Panc1 (cell line): ENCODE data around the gene PPIL1. TPM values are rescaled to one million over a fixed set of nuclear protein-coding genes. Genes with fewer than 3 reads are reported as not detected.

Source experiments
- ATAC-seq: fragments of 200-7000 bp; cut with Tn5 transposase; 2 replicates; pipeline ENCODE4 v1.9.1; 2020; ENCODE audit warnings: mild to moderate bottlenecking, moderate library complexity
- BruUV-seq: library from RNA; stranded (reverse); fragments of 400-500 nt; replicated peaks from 2 replicates; lab custom pipeline; 2021; lab: Mats Ljungman, UMichigan
- CTCF ChIA-PET: fragments of 300-600 bp; sonication (Branson Sonifier 250); formaldehyde crosslinking; loops from one replicate; lab custom pipeline; 2022; ENCODE audit warnings: antibody characterized with exemption; lab: Charles Lee
- POLR2A ChIA-PET: fragments of 300-600 bp; sonication (Branson Sonifier 250); formaldehyde crosslinking; loops from one replicate; lab custom pipeline; 2022; ENCODE audit warnings: antibody characterized with exemption; lab: Charles Lee
- DNase-seq: peaks from one replicate; pipeline ENCODE4 v3.0.0-alpha.2; 2010; ENCODE audit warnings: low read depth, low spot score
- H3K27ac ChIP-seq: 2 replicates; pipeline ENCODE4 v1.5.1; 2011; ENCODE audit warnings: mild to moderate bottlenecking, low read length, inconsistent platforms
- H3K27me3 ChIP-seq: fragments of 200-500 bp; sonication (Bioruptor generic); 2 replicates; pipeline ENCODE4 v1.6.0; 2014; ENCODE audit warnings: low read length, inconsistent platforms; ENCODE audit not compliant: control insufficient read depth, insufficient read depth
- H3K36me3 ChIP-seq: fragments of 200-500 bp; sonication (Bioruptor generic); 2 replicates; pipeline ENCODE4 v1.5.1; 2014; ENCODE audit warnings: inconsistent platforms, mild to moderate bottlenecking, low read length, moderate library complexity; ENCODE audit not compliant: control insufficient read depth, insufficient read depth
- H3K4me1 ChIP-seq: 2 replicates; pipeline ENCODE4 v1.5.1; 2011; ENCODE audit warnings: inconsistent platforms, mild to moderate bottlenecking, low read length, moderate library complexity; ENCODE audit not compliant: control insufficient read depth, insufficient read depth
- H3K4me3 ChIP-seq, 2 experiments: 2 replicates each; pipeline ENCODE4 v1.5.1; 2011 to 2012; ENCODE audit warnings: low read depth in 2 of 2, low read length in 2 of 2, mild to moderate bottlenecking in 2 of 2, inconsistent platforms in 1 of 2, moderate library complexity in 1 of 2
- H3K9me3 ChIP-seq: fragments of 200-500 bp; sonication (Bioruptor generic); 2 replicates; pipeline ENCODE4 v1.5.1; 2014; ENCODE audit warnings: low read depth, mild to moderate bottlenecking, inconsistent platforms, low read length, moderate library complexity; ENCODE audit not compliant: control insufficient read depth, insufficient read depth
- CTCF ChIP-seq: fragments of 450-650 bp; IDR thresholded peaks from 2 replicates; pipeline ENCODE4 v1.5.1; 2017; ENCODE audit warnings: mild to moderate bottlenecking
- POLR2AphosphoS5 ChIP-seq: IDR thresholded peaks from 2 replicates; pipeline ENCODE4 v1.6.1; 2012; ENCODE audit warnings: mild to moderate bottlenecking, low read depth, low read length, moderate library complexity
- REST ChIP-seq, 2 experiments: IDR thresholded peaks; 2 replicates each; pipeline ENCODE4 v1.6.1; 2011 to 2012; ENCODE audit warnings: low read depth in 2 of 2, control low read depth in 1 of 2, low read length in 1 of 2, mild to moderate bottlenecking in 1 of 2, moderate library complexity in 1 of 2; ENCODE audit not compliant: insufficient read depth in 1 of 2
- SIN3A ChIP-seq: IDR thresholded peaks from 2 replicates; pipeline ENCODE4 v1.6.1; 2012; ENCODE audit warnings: low read depth, mild to moderate bottlenecking, low read length, moderate library complexity, borderline replicate concordance; ENCODE audit not compliant: insufficient read depth
- TCF7L2 ChIP-seq: IDR thresholded peaks from 2 replicates; pipeline ENCODE4 v1.6.1; 2011; ENCODE audit warnings: mild to moderate bottlenecking, low read depth, low read length, inconsistent platforms
- in situ Hi-C: cut with HindIII; loops from 2 replicates; pipeline ENCODE4 v1.10.0; 2016; ENCODE audit warnings: low sequenced_read_pairs, low pct_unique_long_range_greater_than_20kb
- intact Hi-C: fragments of 100-400 bp; cut with micrococcal nuclease; formaldehyde crosslinking; loops from one replicate; pipeline ENCODE4 v1.10.0; 2022; ENCODE audit not compliant: unreplicated experiment
- total RNA-seq: library from RNA; stranded (reverse); gene quantifications from one replicate; pipeline ENCODE4 v1.2.1, GENCODE V29; 2021; ENCODE audit not compliant: unreplicated experiment

The PPIL1 gene
- total RNA-seq, 1 experiment from 2014 or later: 44.1 TPM

- no peaks in the 10 kb centered on the region for H3K9me3 ChIP-seq
- H3K27ac ChIP-seq: no peak overlapping the region
- intact Hi-C loops (no loop called here), in situ Hi-C loops (no loop called here)
- DNase-seq: no peak
- BruUV-seq: TSS peak; percentile 22
- POLR2A ChIA-PET: interaction anchor here (0.7 kb wide), 1 partner anchor 10 kb away, joined by 5 read pairs; no protein-coding TSS in a partner anchor
- CTCF ChIA-PET: no interaction called here
- no peak overlapping the region for H3K4me3 ChIP-seq
- H3K27me3 ChIP-seq: no peaks in the 10 kb centered on the region
- no peak for TF ChIP-seq SIN3A
- TF ChIP-seq POLR2AphosphoS5: no peak
- no peak for TF ChIP-seq REST (IDR thresholded peaks at IDR 0.05; ENCODE audit: insufficient read depth in 1 of 2, low read depth in 2 of 2, low read length in 1 of 2)
- no peak for TF ChIP-seq TCF7L2
- TF ChIP-seq CTCF: no peak
- peaks cover under 1% of the 10 kb centered on the region; the same call in 1 of the 2 replicates for H3K4me1 ChIP-seq
- ATAC-seq: no peak
- H3K36me3 ChIP-seq: no peaks in the 10 kb centered on the region
These were observed 10.7 kb downstream of the PPIL1 start for GRCh38 chr6:36863670-36864540.

- Histone ChIP-seq H3K27me3 (no peaks in the 10 kb centered on the region), H3K9me3 (no peaks in the 10 kb centered on the region), H3K4me3 (no peak overlapping the region), H3K4me1 (peaks cover 6% of the 10 kb centered on the region), H3K27ac (no peak overlapping the region), H3K36me3 (no peaks in the 10 kb centered on the region)
- DNase-seq (no peak), ATAC-seq (no peak)
- in situ Hi-C loops (no loop called here), intact Hi-C loops (no loop called here)
- BruUV-seq: no TSS peak
- CTCF ChIA-PET: no interaction called here
- TF ChIP-seq TCF7L2 (no peak), REST (IDR thresholded peaks at IDR 0.05; ENCODE audit: insufficient read depth in 1 of 2, low read depth in 2 of 2, low read length in 1 of 2) (no peak), SIN3A (no peak), POLR2AphosphoS5 (no peak), CTCF (no peak)
- POLR2A ChIA-PET: no interaction called here
These were observed 11.7 kb downstream of the PPIL1 start for GRCh38 chr6:36862848-36863382.
